Activated B cell treated with CpG ODN at 0.5 μM for 24 hours (primary cell): ENCODE results near the gene RGSL1. TPM values are rescaled to one million over a fixed set of nuclear protein-coding genes. Genes with fewer than 3 reads are reported as not detected.

Experiments used
- ATAC-seq: fragments of 200-7000 bp; cut with Tn5 transposase; one replicate; pipeline ENCODE4 v1.10.0; 2021; ENCODE audit warnings: low read depth, mild to moderate bottlenecking, moderate library complexity
- CTCF ChIA-PET: fragments of 350-600 bp; sonication (Branson Sonifier 250); formaldehyde crosslinking; loops from one replicate; lab custom pipeline; 2021; ENCODE audit warnings: antibody characterized with exemption; lab: Charles Lee
- POLR2A ChIA-PET: fragments of 350-600 bp; sonication (Branson Sonifier 250); formaldehyde crosslinking; loops from one replicate; lab custom pipeline; 2021; ENCODE audit warnings: antibody characterized with exemption; lab: Charles Lee
- DNase-seq: peaks from one replicate; pipeline ENCODE4 v3.0.0; 2022
- H3K27ac Mint-ChIP-seq: one replicate; pipeline ENCODE4 v1.8.0; 2020; ENCODE audit warnings: mixed read lengths
- H3K27me3 Mint-ChIP-seq: one replicate; pipeline ENCODE4 v1.8.0; 2021; ENCODE audit warnings: mixed read lengths
- H3K36me3 Mint-ChIP-seq: one replicate; pipeline ENCODE4 v1.8.0; 2021; ENCODE audit warnings: low read depth, mixed read lengths
- H3K4me1 Mint-ChIP-seq: one replicate; pipeline ENCODE4 v1.8.0; 2021; ENCODE audit warnings: mixed read lengths
- H3K4me3 Mint-ChIP-seq: one replicate; pipeline ENCODE4 v1.8.0; 2020; ENCODE audit warnings: mild to moderate bottlenecking, mixed read lengths
- H3K9me3 Mint-ChIP-seq: one replicate; pipeline ENCODE4 v1.8.0; 2020; ENCODE audit warnings: mixed read lengths
- intact Hi-C: fragments of 100-400 bp; cut with micrococcal nuclease; formaldehyde crosslinking; loops from one replicate; pipeline ENCODE4 v1.15.1; 2024
- total RNA-seq: library from RNA; stranded (reverse); gene quantifications from 2 replicates; pipeline ENCODE4 v1.2.3, GENCODE V29; 2022
- TF ChIP-seq, protein P1 (sequence below): fragments of 200-600 bp; IDR thresholded peaks from one replicate; pipeline ENCODE4 v1.8.0; 2022; ENCODE audit warnings: antibody characterized with exemption, mild to moderate bottlenecking

The RGSL1 gene
- total RNA-seq, 1 donor from 2014 or later: not detected

DNA sequence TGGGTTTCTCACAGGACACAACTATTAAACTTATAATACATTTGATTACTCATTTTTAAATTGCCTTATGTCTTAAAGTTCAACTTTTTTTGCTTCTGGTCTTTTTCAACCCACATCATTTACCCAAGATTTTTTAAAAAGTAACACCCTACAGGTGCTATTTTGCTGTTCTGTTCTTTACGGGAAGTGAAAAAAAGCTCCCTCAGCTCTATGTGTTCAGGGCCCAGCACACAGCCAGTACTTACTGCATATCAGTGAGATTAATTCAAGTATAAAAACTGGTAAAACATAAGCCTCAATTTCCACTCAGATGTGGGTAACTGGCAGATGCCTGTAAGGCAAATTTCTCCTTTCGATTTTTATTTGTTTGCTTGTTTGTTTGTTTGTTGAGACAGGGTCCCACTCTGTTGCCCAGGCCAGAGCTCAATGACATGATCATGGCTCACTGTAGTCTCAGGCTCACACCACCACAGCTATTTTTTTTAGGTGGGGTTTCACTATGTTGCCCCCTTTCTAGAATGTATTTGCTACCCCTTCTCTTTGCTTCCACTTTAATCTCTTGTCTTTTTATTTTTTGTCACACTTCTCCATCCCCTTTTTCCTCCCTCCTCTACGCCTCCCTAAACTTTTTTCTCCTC, 118.8 kb downstream of the RGSL1 start:
- intact Hi-C loops: loop anchor here (2.0 kb wide), 1 partner anchor 20 kb away; the partner anchor contains the start of gene RNASEL
- Mint-ChIP-seq H3K36me3 (peaks cover 9% of the 10 kb centered on the region), H3K4me3 (no peak overlapping the region), H3K9me3 (no peaks in the 10 kb centered on the region), H3K4me1 (peaks cover 21% of the 10 kb centered on the region), H3K27ac (no peak overlapping the region), H3K27me3 (no peaks in the 10 kb centered on the region)
- ATAC-seq: peak; percentile 65
- ChIA-PET POLR2A (interaction anchor here (0.8 to 3.2 kb wide), 3 partner anchors 20 to 360 kb away, joined by 3 to 24 read pairs (median 14); partner anchors contain the start of gene RNASEL), CTCF (interaction anchor here (1.3 kb wide), 2 partner anchors 26 to 84 kb away, joined by 3 to 7 read pairs; no protein-coding TSS in a partner anchor)
- TF ChIP-seq, protein P1, sequence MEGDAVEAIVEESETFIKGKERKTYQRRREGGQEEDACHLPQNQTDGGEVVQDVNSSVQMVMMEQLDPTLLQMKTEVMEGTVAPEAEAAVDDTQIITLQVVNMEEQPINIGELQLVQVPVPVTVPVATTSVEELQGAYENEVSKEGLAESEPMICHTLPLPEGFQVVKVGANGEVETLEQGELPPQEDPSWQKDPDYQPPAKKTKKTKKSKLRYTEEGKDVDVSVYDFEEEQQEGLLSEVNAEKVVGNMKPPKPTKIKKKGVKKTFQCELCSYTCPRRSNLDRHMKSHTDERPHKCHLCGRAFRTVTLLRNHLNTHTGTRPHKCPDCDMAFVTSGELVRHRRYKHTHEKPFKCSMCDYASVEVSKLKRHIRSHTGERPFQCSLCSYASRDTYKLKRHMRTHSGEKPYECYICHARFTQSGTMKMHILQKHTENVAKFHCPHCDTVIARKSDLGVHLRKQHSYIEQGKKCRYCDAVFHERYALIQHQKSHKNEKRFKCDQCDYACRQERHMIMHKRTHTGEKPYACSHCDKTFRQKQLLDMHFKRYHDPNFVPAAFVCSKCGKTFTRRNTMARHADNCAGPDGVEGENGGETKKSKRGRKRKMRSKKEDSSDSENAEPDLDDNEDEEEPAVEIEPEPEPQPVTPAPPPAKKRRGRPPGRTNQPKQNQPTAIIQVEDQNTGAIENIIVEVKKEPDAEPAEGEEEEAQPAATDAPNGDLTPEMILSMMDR: no peak
- no peak for DNase-seq

- POLR2A ChIA-PET: interaction anchor here (0.5 to 3.2 kb wide), 6 partner anchors 15 to 901 kb away, joined by 3 to 24 read pairs (median 4); partner anchors contain the start of gene RNASEL
- ATAC-seq (peak; percentile 20), DNase-seq (no peak)
- H3K27me3 Mint-ChIP-seq: no peaks in the 10 kb centered on the region
- TF ChIP-seq, protein P1: no peak
- intact Hi-C loops: loop anchor here (1.0 to 10.0 kb wide), 3 partner anchors 19 to 1065 kb away; partner anchors contain the start of genes ARPC5 and RNASEL
- H3K27ac Mint-ChIP-seq: no peak overlapping the region
- H3K36me3 Mint-ChIP-seq: peaks cover 20% of the 10 kb centered on the region
- no peaks in the 10 kb centered on the region for H3K9me3 Mint-ChIP-seq
- H3K4me1 Mint-ChIP-seq: peaks cover 21% of the 10 kb centered on the region
- H3K4me3 Mint-ChIP-seq: no peak overlapping the region
- CTCF ChIA-PET: interaction anchor here (1.3 kb wide), 1 partner anchor 26 kb away, joined by 5 read pairs; no protein-coding TSS in a partner anchor
These were observed 120.1 kb downstream of the RGSL1 start for GRCh38 chr1:182569939-182570610.

GRCh38 chr1:182570611-182570970, 120.6 kb downstream of the RGSL1 start:
- Mint-ChIP-seq H3K27me3 (no peaks in the 10 kb centered on the region), H3K4me3 (no peak overlapping the region), H3K36me3 (peaks cover 25% of the 10 kb centered on the region), H3K9me3 (no peaks in the 10 kb centered on the region), H3K27ac (no peak overlapping the region), H3K4me1 (peaks cover 21% of the 10 kb centered on the region)
- POLR2A ChIA-PET: interaction anchor here (0.6 to 3.2 kb wide), 5 partner anchors 16 to 86 kb away, joined by 3 to 24 read pairs (median 6); partner anchors contain the start of gene RNASEL
- intact Hi-C loops: loop anchor here (1.0 to 10.0 kb wide), 2 partner anchors 86 to 1064 kb away; partner anchors contain the start of gene ARPC5
- CTCF ChIA-PET: interaction anchor here (1.3 kb wide), 1 partner anchor 25 kb away, joined by 5 read pairs; no protein-coding TSS in a partner anchor
- peak; percentile 66 for ATAC-seq
- TF ChIP-seq, protein P1: no peak
- DNase-seq: no peak

GRCh38 chr1:182574156-182574555, 124.2 kb downstream of the RGSL1 start:
- intact Hi-C loops: loop anchor here (10.0 kb wide), 1 partner anchor 1061 kb away; the partner anchor contains the start of gene ARPC5
- TF ChIP-seq, protein P1: no peak
- CTCF ChIA-PET: no interaction called here
- Mint-ChIP-seq H3K9me3 (no peaks in the 10 kb centered on the region), H3K4me1 (peaks cover 19% of the 10 kb centered on the region), H3K27me3 (no peaks in the 10 kb centered on the region), H3K4me3 (no peak overlapping the region), H3K27ac (no peak overlapping the region), H3K36me3 (peaks cover 50% of the 10 kb centered on the region)
- POLR2A ChIA-PET: interaction anchor here (1.3 kb wide), 1 partner anchor 14 kb away, joined by 6 read pairs; the partner anchor contains the start of gene RNASEL
- ATAC-seq (no peak), DNase-seq (no peak)
